ENCODE results near the gene SNX8. TPM values are rescaled to one million over a fixed set of nuclear protein-coding genes. Genes with fewer than 3 reads are reported as not detected.

The SNX8 gene
- total RNA-seq, 2 donors from 2014 or later, result 21.8 to 38.0 TPM

GRCh38 chr7:2232766-2233520 lies 81.3 kb downstream of the SNX8 start, which contains the start of gene MAD1L1:
MAD1L1 (minus strand) TSS chr7:2232945; CDS start chr7:2230133, 2,812 bp downstream.
- intact Hi-C loops (cut with DNase I, micrococcal nuclease), result no loop called here
- DNase-seq, result peak; percentile 85 to 93
- ATAC-seq, result peak; percentile 92

DNA sequence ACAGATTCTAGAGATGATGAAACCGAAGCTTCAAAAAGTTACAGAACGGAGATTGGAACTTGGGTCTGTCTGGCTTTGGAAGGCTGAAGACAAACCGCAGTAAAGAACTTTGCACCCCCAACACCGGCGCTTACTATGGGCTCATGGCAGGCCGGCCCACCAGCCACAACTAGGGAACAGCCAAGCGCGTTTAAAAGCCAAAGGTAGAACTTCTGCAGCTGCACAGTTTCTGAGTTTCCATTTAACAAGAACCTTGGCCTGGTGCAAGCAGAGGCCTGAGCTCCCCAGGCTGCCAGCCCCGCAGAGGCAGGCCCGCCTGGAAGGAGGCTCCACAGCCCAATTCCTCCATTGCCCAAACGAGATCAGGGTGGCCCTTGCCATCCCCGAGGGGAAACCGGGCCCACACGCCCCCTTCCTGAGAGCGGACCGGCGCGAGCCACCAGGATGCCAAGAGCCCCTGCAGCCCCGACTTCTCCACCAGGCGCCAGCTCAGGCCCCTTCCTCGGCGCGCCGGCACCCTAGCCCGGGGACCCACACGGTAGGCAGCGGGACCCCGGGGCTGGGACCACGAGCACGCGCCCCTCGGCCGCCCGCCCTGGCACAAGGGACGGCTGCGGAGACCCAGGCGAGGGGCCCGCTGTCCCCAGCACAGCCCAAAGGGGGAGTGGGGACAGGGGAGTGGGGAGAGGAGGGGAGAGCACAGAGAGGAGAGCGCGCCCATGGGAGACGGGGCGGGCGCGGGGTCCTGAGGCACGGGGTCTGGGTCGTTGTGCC lies 82.1 kb downstream of the SNX8 start:
- ATAC-seq (peak; percentile 43), DNase-seq (peak in 1 of 2 donors; percentile 38)
- intact Hi-C loops (cut with DNase I, micrococcal nuclease), result no loop called here

- intact Hi-C loops (cut with DNase I, micrococcal nuclease), result no loop called here
- ATAC-seq, result peak; percentile 31
- DNase-seq, result peak in 1 of 2 donors; percentile 30
These were observed 83.4 kb downstream of the SNX8 start for GRCh38 chr7:2230882-2231281.

GRCh38 chr7:2230226-2230625 lies 84.0 kb downstream of the SNX8 start:
- intact Hi-C loops (cut with DNase I, micrococcal nuclease), result no loop called here
- ATAC-seq, result no peak
- DNase-seq, result no peak

DNA sequence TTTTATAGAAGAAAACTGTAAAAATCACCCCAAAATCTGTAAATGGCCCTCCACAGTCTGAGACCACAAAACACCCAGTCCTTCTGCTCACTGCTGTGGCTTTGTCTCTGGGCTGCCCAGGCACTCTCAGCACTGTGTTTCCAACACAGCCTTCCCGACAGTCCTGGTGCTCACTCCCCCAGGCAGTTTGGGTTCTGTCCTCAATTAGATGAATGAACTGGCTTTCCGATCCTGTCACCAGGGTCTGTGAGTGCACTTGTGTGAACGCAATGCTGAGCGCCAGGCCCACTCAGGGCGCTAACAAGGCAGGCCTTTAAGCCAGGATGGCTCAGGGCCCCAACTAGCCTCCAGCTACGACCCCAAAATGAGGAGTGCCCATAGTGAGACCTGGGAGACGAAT lies 84.8 kb downstream of the SNX8 start:
- no peak for ATAC-seq
- intact Hi-C loops (cut with DNase I, micrococcal nuclease), result no loop called here
- no peak for DNase-seq

- intact Hi-C loops (cut with DNase I, micrococcal nuclease), result no loop called here
- no peak for ATAC-seq
- no peak for DNase-seq
These were observed 85.3 kb downstream of the SNX8 start for GRCh38 chr7:2228921-2229320.

GRCh38 chr7:2227699-2228098 lies 86.5 kb downstream of the SNX8 start:
- no peak for DNase-seq
- no peak for ATAC-seq
- intact Hi-C loops (cut with DNase I, micrococcal nuclease), result no loop called here

- intact Hi-C loops (cut with DNase I, micrococcal nuclease), result no loop called here
- DNase-seq (no peak), ATAC-seq (no peak)
These were observed 88.4 kb downstream of the SNX8 start for GRCh38 chr7:2225830-2226229.

GRCh38 chr7:2225336-2225735 lies 88.9 kb downstream of the SNX8 start:
- intact Hi-C loops (cut with DNase I, micrococcal nuclease), result no loop called here
- no peak for ATAC-seq
- DNase-seq, result no peak

DNA sequence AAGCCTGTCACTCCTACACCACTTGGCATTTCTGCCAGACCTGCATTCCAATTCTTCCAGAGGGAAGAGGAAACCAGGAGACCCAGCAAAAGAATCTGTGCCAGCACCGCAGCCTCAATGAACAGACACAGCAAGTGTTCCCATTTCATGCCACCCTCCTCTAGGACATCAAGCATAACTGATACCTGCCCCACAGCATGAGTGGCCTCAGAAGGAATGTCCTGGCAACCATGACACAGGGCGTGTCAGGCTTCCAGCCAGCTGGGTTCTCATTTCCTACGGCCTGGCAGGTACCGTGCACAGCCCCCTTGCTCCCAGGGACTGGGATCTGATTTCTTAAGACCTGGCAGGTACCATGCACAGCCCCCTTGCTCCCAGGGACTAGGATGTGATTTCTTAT lies 89.3 kb downstream of the SNX8 start:
- intact Hi-C loops (cut with DNase I, micrococcal nuclease), result no loop called here
- DNase-seq, result no peak
- no peak for ATAC-seq

- no peak for DNase-seq
- ATAC-seq, result no peak
- intact Hi-C loops (cut with DNase I, micrococcal nuclease), result no loop called here
These were observed 89.7 kb downstream of the SNX8 start for GRCh38 chr7:2224491-2224928.

GRCh38 chr7:2223321-2223720 lies 90.9 kb downstream of the SNX8 start:
- intact Hi-C loops (cut with DNase I, micrococcal nuclease), result no loop called here
- ATAC-seq (no peak), DNase-seq (no peak)

DNA sequence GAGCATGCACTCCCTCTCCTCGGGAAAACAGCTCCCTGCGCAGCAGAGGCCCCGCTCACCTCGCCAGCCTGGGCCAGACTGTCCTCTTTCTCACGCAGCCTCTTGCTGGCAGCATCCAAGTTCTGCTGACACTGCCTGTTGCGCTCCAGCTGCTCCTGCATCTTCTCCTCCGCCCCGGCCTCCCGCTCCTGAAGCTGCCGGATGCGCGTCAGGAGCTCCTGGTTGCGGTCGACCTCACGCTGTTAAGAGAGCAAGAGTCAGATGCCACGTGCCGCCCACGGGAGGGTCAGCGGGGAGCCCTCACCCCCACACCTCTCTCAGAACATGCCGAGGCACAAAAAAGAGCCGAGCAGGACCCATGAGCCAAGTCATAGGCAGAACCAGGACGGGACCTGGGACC lies 91.7 kb downstream of the SNX8 start:
- DNase-seq, result no peak
- intact Hi-C loops (cut with DNase I, micrococcal nuclease), result no loop called here
- no peak for ATAC-seq

DNA sequence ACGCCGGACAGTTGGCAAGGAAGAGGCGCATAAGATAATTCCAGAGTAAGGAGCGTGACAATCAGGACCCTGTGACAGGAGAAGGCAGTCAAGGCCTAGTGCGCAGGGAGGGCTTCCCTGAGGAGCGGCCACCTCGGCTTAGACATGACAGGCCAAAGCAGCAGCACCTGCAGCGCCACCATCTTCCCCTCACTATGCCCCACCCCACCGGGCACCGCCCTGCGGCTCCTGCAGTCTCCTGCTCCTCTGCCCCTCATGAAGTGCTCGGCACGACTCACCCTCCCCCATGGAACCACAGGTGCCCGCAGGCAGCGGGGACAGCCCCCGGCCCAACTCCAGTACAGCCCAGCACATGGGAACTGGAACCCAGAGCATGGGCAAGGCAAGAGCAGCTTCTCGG lies 93.3 kb downstream of the SNX8 start:
- no peak for ATAC-seq
- intact Hi-C loops (cut with DNase I, micrococcal nuclease), result no loop called here
- DNase-seq, result no peak

DNA sequence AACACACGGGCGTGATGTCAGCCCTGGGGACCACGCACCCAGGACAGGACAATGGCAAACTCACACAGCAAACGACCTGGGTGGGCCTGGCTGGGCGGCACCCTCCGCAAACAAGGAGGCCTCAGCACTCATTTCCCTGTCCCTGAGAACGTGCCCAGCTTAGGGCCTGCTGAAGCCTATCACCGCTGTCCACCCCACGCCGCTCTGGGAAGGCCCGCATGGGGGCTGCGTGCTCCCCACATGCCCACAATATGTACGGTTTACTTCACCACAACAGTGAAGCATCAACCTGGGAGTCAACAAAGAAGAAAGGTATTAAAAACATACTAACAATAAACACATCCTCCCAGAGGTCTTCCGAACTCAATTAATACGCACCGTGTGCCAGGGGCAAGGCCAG lies 93.7 kb downstream of the SNX8 start:
- no peak for DNase-seq
- intact Hi-C loops (cut with DNase I, micrococcal nuclease), result no loop called here
- ATAC-seq, result no peak

DNA sequence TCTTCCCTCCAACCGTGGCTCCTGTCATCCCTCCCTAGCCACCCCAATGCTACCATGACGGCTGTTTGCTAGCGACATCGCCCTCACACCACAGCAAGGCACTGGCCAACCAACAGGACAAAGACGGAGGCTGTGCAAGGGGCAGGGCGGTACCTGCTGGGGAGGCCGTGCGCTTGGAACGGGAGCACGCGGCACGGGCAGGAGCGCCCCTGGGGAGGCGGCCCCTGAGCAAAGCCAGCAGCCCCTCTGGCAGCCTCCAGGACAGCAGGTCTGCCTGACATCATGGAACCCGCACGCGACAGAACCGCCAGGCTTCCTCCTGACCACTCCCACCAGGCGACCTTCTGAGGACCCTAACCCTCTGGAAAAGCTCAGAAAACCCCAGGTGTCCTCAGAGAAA lies 94.2 kb downstream of the SNX8 start:
- no peak for DNase-seq
- no peak for ATAC-seq
- intact Hi-C loops (cut with DNase I, micrococcal nuclease), result no loop called here

- DNase-seq (no peak), ATAC-seq (no peak)
- intact Hi-C loops (cut with DNase I, micrococcal nuclease), result loop anchor here in 1 of 2 donors (10.0 kb wide), 1 partner anchor 555 kb away; no protein-coding TSS in a partner anchor
These were observed 94.6 kb downstream of the SNX8 start for GRCh38 chr7:2219606-2220005.

DNA sequence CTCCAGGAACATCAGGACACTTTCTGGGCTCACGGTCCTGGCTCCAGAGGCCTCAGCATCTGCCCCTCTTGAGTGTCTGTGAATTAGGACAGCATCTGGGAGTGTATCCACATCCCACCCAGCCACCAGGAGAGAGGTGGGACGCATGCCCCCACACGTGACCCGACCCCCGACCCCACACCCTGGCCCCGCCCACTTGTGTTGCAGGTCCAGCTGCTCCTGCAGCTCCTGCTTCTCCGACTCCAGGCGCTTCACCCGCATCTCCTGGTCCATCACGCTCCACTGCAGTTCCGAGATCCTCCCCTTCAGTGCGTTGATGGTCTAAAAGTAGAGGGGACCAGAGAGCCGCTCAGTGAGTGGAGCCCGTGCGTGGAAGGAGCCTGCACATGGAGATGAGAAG lies 95.1 kb downstream of the SNX8 start:
- DNase-seq, result no peak
- intact Hi-C loops (cut with DNase I, micrococcal nuclease), result loop anchor here in 1 of 2 donors (10.0 kb wide), 1 partner anchor 554 kb away; no protein-coding TSS in a partner anchor
- no peak for ATAC-seq

DNA sequence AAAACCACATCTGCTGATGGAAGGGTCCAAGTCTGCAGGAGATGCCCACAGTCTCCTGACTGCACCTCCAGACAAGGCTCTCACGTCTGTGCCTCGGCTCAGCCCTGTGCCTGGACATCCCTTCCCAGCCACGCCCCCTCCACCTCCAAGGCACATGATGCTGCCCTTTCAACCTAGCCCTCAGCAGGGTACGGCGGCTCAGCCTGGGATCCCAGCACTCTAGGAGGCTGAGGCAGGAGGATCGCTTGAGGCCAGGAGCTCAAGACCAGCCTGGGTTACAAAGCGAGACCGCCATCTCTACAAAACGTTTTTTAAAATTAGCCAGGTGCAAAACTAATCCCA lies 95.8 kb downstream of the SNX8 start:
- DNase-seq, result no peak
- intact Hi-C loops (cut with DNase I, micrococcal nuclease), result loop anchor here in 1 of 2 donors (10.0 kb wide), 1 partner anchor 554 kb away; no protein-coding TSS in a partner anchor
- ATAC-seq, result no peak
